ENCODE measurements around the gene DYSF.

Gene DYSF

GRCh38 chr2:71693286-71694270, 240.2 kb downstream of the DYSF start:
- no peak for DNase-seq

GRCh38 chr2:71694501-71695234, 241.3 kb downstream of the DYSF start:
- DNase-seq, result no peak

DNA sequence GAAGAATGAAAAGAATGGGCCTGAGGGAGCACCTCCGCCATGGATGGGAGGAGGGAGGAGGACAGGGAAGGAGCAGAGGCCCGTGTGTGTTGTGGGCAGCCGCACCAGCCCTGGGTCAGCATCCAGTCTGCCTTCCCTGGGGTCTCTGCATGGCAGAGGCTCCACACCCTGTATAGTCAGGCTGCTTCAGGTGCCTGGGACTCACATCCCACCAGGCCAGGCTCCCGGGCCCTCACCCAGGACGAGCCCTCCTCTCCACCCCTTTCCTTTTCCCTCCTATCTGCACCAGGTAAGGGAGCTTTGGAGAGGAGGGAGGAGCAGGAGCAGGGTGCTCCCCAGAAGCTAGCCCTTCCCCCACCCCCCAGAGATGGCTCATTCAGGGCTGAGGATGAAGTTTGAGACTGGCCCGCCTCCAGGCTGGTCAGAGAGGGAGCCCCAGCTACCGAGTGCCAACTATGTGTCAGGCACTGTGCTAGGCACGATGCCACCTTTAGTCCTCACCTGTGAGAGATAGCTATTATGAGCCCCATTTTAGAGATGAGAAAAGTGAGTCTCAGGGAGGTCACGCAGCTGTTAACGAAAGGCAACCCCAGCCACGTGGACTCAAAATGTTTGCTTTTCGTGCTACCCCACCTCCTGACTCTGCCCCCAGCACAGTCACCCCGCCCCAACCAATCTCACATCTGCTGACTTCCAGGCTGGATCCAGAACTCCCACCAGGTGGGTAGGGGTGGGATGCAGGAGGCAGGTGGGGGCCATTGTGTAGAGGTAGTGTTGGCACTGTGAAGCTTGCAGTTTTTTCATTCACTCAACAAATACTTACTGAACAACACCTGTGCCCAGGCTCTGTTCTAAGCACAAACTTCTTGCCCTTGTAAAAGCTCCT, 242.1 kb downstream of the DYSF start:
- DNase-seq, result no peak

- no peak for DNase-seq
Measured at GRCh38 chr2:71696381-71696780, 243.0 kb downstream of the DYSF start.

DNA sequence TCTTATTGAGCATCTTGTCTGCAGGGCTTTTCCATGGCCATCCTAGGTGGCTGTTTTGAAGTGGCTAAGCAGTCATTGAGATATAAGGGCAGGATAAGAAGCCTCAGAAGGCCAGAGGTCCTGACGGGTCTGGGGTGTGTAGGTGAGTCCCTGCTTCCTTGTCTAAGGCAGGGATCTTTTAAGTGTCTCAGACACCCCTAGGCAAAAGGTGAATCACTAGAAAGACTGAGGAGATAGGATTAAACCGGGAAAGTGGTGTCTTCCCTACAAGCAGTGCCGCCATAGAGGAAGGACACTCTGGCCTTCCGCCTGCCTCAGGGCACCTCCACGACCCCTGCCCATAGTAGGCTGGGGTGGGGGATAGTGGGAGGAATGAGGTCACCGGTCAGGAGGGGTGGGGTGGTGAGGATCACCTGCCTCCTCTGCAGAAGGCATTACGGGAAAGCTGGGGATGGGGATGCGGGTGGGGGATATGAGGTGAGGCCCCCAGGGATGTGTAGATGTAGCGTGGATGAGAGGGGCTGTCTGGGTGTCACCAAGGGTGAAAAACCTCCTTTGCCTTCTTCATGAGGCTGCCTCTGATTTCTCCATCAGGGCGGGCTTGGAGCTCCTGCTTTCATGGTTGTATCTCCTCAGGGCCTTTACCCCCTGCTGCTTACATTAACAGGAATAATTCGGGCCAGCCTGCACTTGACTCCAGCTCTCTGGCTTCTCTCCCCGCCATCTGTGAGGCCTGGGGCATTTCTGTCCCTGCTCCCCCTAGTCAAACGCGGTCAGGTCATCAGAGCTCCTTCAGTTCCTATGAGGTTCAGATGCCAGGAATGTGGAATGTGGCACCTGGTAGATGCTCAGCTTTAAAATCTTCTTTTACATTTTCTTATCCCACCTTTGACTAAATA, 244.0 kb downstream of the DYSF start:
- DNase-seq, result no peak

GRCh38 chr2:71699428-71699827, 246.1 kb downstream of the DYSF start:
- no peak for DNase-seq

GRCh38 chr2:71700041-71700657, 246.8 kb downstream of the DYSF start:
- DNase-seq, result peak; percentile 49

DNA sequence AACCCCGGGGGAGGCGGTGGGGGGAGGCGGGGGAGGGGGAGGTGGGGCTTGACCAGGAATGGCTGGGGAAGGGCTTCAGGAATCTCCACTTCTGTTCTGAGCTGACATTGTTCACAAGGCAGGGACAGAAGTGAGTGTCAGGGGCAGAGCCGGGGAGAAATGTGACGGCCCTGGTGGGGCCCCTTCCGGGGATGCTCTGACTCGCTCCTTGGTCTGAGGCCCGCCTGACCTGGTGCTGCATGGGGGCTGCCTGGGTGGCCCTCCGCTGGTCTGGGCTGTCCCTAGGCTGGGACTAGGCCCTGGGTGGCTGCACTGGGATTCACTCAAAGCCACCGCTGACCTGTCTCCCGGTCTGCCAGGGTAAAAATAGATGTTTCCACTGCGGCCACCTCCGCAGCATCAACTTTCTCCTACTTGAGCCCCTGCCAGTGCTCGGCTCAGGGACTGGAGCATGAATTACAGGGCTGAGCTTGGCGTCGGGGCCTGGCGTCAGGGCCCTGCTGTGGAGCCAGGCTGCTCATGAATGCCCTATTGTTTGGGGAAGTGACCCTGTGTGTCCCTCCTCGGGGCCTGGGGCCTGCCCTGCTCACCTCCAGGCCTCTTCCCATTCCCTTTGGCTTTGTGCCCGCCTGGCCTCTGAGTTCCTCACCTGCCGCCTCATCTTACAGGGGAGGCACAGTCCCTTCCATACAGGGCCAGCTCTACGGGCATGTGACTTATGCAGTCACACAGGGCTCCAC, 247.5 kb downstream of the DYSF start:
- peak; percentile 43 for DNase-seq

GRCh38 chr2:71702071-71702970, 249.0 kb downstream of the DYSF start:
- DNase-seq, result no peak

DNA sequence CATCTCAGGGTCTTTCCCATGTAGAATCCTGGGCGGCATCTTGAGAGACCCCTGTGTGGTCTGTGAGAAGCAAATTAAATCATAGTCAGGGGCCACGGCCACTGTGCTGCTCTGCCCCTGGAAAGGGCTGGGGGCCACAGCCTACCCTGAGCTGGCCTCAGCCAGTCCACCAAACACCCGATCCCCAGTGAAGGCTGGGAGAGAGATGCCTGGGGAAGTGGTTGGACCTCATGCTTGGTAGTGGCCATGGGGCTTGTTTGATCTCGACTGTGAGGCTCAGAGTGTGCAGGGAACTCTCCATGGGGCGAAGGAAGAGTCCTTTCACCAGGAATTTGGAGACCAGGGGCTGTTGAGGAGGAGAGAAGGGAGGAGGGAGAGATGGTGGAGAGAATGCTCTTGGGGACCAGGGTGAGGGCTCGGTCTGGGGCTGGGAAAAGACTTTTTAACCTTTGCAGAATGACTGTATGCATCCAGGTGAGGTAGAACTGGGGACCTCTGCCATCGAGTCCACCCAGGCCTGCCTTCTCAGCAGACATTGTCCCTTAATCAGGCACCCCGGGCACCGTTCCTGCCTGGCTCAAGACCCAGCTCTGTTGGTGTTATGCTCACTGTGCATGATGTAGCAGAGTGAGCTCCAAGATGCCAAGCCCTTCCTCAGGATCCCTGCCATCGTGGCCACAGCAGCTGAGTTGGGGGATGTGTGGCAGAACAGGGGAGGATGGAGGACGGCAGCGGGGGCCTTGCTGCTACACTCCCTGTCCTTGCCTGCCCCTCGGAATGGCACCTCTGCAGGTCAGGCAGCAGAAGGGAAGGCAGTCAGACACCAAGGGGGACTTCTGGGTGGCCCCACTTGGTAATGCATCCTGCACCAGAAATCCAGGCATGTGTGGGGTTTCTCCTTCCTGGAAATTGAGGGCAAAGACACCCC, 249.9 kb downstream of the DYSF start:
- DNase-seq, result no peak

- DNase-seq, result no peak
Measured at GRCh38 chr2:71704131-71704561, 250.8 kb downstream of the DYSF start.

GRCh38 chr2:71704688-71705087, 251.3 kb downstream of the DYSF start:
- DNase-seq, result no peak

GRCh38 chr2:71705171-71705960, 252.0 kb downstream of the DYSF start:
- no peak for DNase-seq

DNA sequence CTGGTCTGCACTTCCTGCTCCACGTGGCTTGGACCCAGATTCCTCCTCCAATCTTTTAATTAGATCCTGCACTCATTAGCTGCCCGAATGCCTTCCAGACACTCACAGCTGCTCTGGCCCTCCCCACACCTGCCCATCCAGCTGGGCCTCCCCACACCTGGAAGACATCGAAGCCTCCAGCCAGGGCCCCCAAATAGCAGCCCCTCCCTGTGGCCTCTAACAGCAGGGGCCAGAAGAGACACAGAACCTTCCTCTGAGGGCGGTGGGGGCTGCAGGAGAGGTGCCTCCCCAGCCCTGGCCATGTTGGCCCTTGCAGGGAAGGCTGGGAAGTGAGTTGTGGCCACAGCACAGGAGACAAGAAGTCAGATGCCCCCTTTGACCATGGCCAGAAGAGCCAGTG, 252.8 kb downstream of the DYSF start:
- no peak for DNase-seq

GRCh38 chr2:71706836-71707235, 253.5 kb downstream of the DYSF start:
- DNase-seq, result no peak

DNA sequence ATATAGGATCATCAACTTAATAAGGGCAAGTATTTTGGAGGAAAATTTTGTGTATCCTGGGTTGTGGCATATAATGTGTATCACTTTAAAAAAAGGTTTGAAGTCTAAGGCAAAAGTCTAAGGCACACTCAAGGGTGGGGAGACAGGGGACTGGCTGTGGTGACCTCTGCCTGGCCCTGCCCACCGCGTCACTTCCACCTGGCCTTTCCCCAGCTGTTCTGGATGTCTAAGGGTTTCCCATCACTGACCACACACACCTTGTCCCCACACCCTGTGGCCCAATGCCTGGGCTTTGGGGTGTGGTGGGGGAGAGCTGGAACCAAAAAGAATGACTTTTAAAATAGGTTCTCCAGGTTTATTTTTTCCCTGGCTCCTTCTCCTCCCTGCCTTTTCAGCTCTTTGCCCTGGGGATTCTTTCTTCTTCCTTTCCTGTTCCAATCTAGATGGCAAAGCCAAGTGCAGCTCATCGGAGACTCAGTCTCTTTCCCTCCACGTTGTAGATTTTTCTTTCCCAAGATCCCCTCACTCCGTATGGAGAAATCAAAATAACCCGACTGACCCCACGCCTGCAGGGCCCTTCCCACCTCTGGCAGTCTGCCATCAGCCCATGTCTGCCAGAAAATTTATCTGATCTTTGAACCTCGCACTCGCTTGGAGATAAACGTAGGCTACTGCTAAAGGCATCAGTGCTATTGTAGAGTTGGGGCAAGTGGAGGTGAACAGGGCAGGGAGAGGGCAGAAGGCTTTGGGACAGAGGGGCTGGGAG, 257.2 kb downstream of the DYSF start:
- no peak for DNase-seq
